H9 (cell line): ENCODE measurements around the gene GPD1. TPM values are rescaled to one million over a fixed set of nuclear protein-coding genes. Genes with fewer than 3 reads are reported as not detected.

Source experiments
- DNase-seq: peaks from one replicate; pipeline ENCODE4 v3.0.0-alpha.2; 2017
- H2AFZ ChIP-seq: one replicate; pipeline ENCODE4 v1.6.1; 2013; ENCODE audit warnings: mild to moderate bottlenecking, low read length, control low read depth, moderate library complexity
- H2AK5ac ChIP-seq: 2 replicates; pipeline ENCODE4 v1.6.1; 2013; ENCODE audit warnings: low read length, control low read depth, mixed read lengths; ENCODE audit not compliant: insufficient read length
- H2BK120ac ChIP-seq: one replicate; pipeline ENCODE4 v1.6.1; 2013; ENCODE audit warnings: low read depth, mild to moderate bottlenecking, low read length, control low read depth, inconsistent platforms; ENCODE audit not compliant: poor library complexity, severe bottlenecking
- H2BK12ac ChIP-seq: 2 replicates; pipeline ENCODE4 v1.6.1; 2013; ENCODE audit warnings: low read length, control low read depth, mixed read lengths, low read depth; ENCODE audit not compliant: insufficient read length
- H2BK15ac ChIP-seq: 2 replicates; pipeline ENCODE4 v1.6.1; 2013; ENCODE audit warnings: low read depth, low read length, control low read depth
- H2BK20ac ChIP-seq: one replicate; pipeline ENCODE4 v1.6.1; 2013; ENCODE audit warnings: low read depth, mild to moderate bottlenecking, low read length, control low read depth, inconsistent platforms; ENCODE audit not compliant: poor library complexity, severe bottlenecking
- H2BK5ac ChIP-seq: 2 replicates; pipeline ENCODE4 v1.6.1; 2013; ENCODE audit warnings: low read length, control low read depth, mixed read lengths; ENCODE audit not compliant: insufficient read length
- H3K14ac ChIP-seq: 2 replicates; pipeline ENCODE4 v1.6.1; 2013; ENCODE audit warnings: low read length, control low read depth; ENCODE audit not compliant: insufficient read depth
- H3K18ac ChIP-seq: 2 replicates; pipeline ENCODE4 v1.6.1; 2013; ENCODE audit warnings: low read depth, mild to moderate bottlenecking, mixed read lengths, low read length, control low read depth; ENCODE audit not compliant: insufficient read length
- H3K23ac ChIP-seq: 2 replicates; pipeline ENCODE4 v1.6.1; 2013; ENCODE audit warnings: low read length, control low read depth, mixed read lengths, low read depth; ENCODE audit not compliant: insufficient read length
- H3K23me2 ChIP-seq: 2 replicates; pipeline ENCODE4 v1.6.1; 2013; ENCODE audit warnings: low read depth, mild to moderate bottlenecking, mixed read lengths, low read length, control low read depth; ENCODE audit not compliant: insufficient read length, poor library complexity, severe bottlenecking
- H3K27ac ChIP-seq: 2 replicates; pipeline ENCODE4 v1.5.1; 2013; ENCODE audit warnings: low read length, control low read depth, mixed read lengths, low read depth; ENCODE audit not compliant: insufficient read length
- H3K27me3 ChIP-seq: 2 replicates; pipeline ENCODE4 v1.6.1; 2013; ENCODE audit warnings: low read length, control low read depth, inconsistent platforms; ENCODE audit not compliant: insufficient read depth
- H3K4ac ChIP-seq: 2 replicates; pipeline ENCODE4 v1.6.1; 2013; ENCODE audit warnings: low read depth, mild to moderate bottlenecking, control low read depth, inconsistent platforms, low read length, moderate library complexity
- H3K4me1 ChIP-seq: 2 replicates; pipeline ENCODE4 v1.6.1; 2013; ENCODE audit warnings: low read length, control low read depth, inconsistent platforms; ENCODE audit not compliant: insufficient read depth
- H3K4me2 ChIP-seq: 2 replicates; pipeline ENCODE4 v1.6.1; 2013; ENCODE audit warnings: low read length, control low read depth, mixed read lengths; ENCODE audit not compliant: insufficient read length, insufficient read depth
- H3K56ac ChIP-seq: 2 replicates; pipeline ENCODE4 v1.6.1; 2013; ENCODE audit warnings: low read depth, mild to moderate bottlenecking, mixed read lengths, low read length, control low read depth; ENCODE audit not compliant: insufficient read length
- H3K79me1 ChIP-seq: 2 replicates; pipeline ENCODE4 v1.6.1; 2013; ENCODE audit warnings: low read depth, mild to moderate bottlenecking, moderate library complexity, low read length, control low read depth, inconsistent platforms; ENCODE audit not compliant: insufficient read depth, poor library complexity, severe bottlenecking
- H3K79me2 ChIP-seq: 2 replicates; pipeline ENCODE4 v1.6.1; 2013; ENCODE audit warnings: low read length, control low read depth, inconsistent platforms; ENCODE audit not compliant: insufficient read depth
- H3K9ac ChIP-seq: 2 replicates; pipeline ENCODE4 v1.6.1; 2013; ENCODE audit warnings: low read length, control low read depth, mixed read lengths; ENCODE audit not compliant: insufficient read length; ENCODE audit errors: extremely low read depth
- H3K9me3 ChIP-seq: one replicate; pipeline ENCODE4 v1.6.1; 2013; ENCODE audit warnings: low read depth, low read length, inconsistent platforms; ENCODE audit not compliant: control insufficient read depth
- H3T11ph ChIP-seq: one replicate; pipeline ENCODE4 v1.6.1; 2013; ENCODE audit warnings: mild to moderate bottlenecking, low read length, control low read depth, inconsistent platforms
- H4K20me1 ChIP-seq: one replicate; pipeline ENCODE4 v1.6.1; 2013; ENCODE audit not compliant: control insufficient read depth, insufficient read length, insufficient read depth
- H4K5ac ChIP-seq: 2 replicates; pipeline ENCODE4 v1.6.1; 2013; ENCODE audit warnings: low read depth, mild to moderate bottlenecking, mixed read lengths, low read length, control low read depth; ENCODE audit not compliant: insufficient read length
- H4K8ac ChIP-seq: replicated peaks from 2 replicates; pipeline ENCODE4 v1.6.1; 2013; ENCODE audit warnings: low read length, control low read depth, mixed read lengths, low read depth; ENCODE audit not compliant: insufficient read length
- H4K91ac ChIP-seq: 2 replicates; pipeline ENCODE4 v1.6.1; 2013; ENCODE audit warnings: low read depth, mild to moderate bottlenecking, moderate library complexity, mixed read lengths, low read length, control low read depth; ENCODE audit not compliant: insufficient read length
- H3K27ac Mint-ChIP-seq, 3 experiments: 2 replicates in 2 of 3; 3 replicates in 1 of 3; pipeline ENCODE4 v1.8.0; 2020 to 2021; ENCODE audit warnings: mixed read lengths in 3 of 3, mild to moderate bottlenecking in 1 of 3, moderate library complexity in 1 of 3
- H3K27me3 Mint-ChIP-seq: 2 replicates; pipeline ENCODE4 v1.8.0; 2021; ENCODE audit warnings: low read depth, mild to moderate bottlenecking, moderate library complexity, mixed read lengths
- H3K36me3 Mint-ChIP-seq, 3 experiments: 2 replicates in 2 of 3; 3 replicates in 1 of 3; pipeline ENCODE4 v1.8.0; 2020 to 2021; ENCODE audit warnings: low read depth in 3 of 3, mixed read lengths in 3 of 3; ENCODE audit not compliant: insufficient read depth in 1 of 3
- H3K4me1 Mint-ChIP-seq, 2 experiments: 2 replicates each; pipeline ENCODE4 v1.8.0; 2020; ENCODE audit warnings: mixed read lengths in 2 of 2
- H3K4me3 Mint-ChIP-seq, 2 experiments: 2 replicates in 1 of 2; 3 replicates in 1 of 2; pipeline ENCODE4 v1.8.0; 2020 to 2021; ENCODE audit warnings: mild to moderate bottlenecking in 2 of 2, mixed read lengths in 2 of 2, moderate library complexity in 1 of 2
- H3K9me3 Mint-ChIP-seq, 2 experiments: 2 replicates in 1 of 2; 3 replicates in 1 of 2; pipeline ENCODE4 v1.8.0; 2020; ENCODE audit warnings: mild to moderate bottlenecking in 2 of 2, mixed read lengths in 2 of 2, moderate library complexity in 1 of 2
- WGBS: extraction: QIAGEN DNeasy Blood & Tissue Kit; methylation state at CpG from one replicate; pipeline ENCODE4 v1.1.7; 2013; ENCODE audit warnings: missing lambda C conversion rate, low lambda C conversion rate, mixed read lengths; ENCODE audit not compliant: insufficient read length; ENCODE audit errors: extremely low coverage; 5-methylcytosine and 5-hydroxymethylcytosine counted together
- total RNA-seq: library from RNA; stranded (reverse); gene quantifications from 2 replicates; pipeline ENCODE4 v1.2.1, GENCODE V29; 2021
- TF ChIP-seq, protein P1 (sequence below): fragments of 200-600 bp; sonication (generic); conservative IDR thresholded peaks from 3 replicates; pipeline ENCODE4 v1.8.0; 2021; ENCODE audit warnings: antibody characterized with exemption, mild to moderate bottlenecking

GPD1 gene
- total RNA-seq, 1 experiment from 2014 or later: 0.70 TPM

DNA sequence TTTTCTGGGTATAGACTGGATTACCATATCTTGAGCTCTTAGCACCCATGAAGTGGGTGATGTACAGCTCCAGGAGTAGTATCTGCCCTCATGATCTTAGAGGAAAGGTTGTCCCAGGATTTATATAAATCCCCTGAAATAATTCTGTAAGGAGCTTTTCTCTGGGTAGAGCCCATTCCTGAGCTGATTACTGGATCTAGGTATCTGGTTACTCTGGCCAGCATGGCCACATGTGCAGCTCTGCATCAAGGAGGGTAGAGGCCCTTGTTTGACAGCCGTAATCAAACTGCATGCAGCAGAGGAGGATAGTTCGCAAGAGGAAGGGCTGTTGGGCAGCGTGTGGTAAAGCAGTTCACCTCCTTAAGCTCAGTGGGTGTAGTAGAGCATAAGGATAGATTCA lies 16.7 kb downstream of the GPD1 start:
- Histone ChIP-seq H3K4ac (no peak overlapping the region), H4K91ac (no peak overlapping the region), H2BK120ac (no peak overlapping the region), H4K8ac (no peak overlapping the region), H2BK20ac (no peak overlapping the region), H2BK5ac (no peak overlapping the region), H3K27me3 (no peaks in the 10 kb centered on the region), H4K20me1 (no peaks in the 10 kb centered on the region), H2AFZ (no peak overlapping the region), H3K9me3 (no peaks in the 10 kb centered on the region), H2AK5ac (no peak overlapping the region), H2BK15ac (no peak overlapping the region), H3K23me2 (no peaks in the 10 kb centered on the region), H2BK12ac (no peak overlapping the region), H3T11ph (no peak overlapping the region), H3K4me1 (no peaks in the 10 kb centered on the region), H4K5ac (no peak overlapping the region), H3K18ac (no peak overlapping the region), H3K4me2 (no peak overlapping the region), H3K27ac (no peak overlapping the region), H3K56ac (no peak overlapping the region), H3K9ac (no peak overlapping the region), H3K79me1 (peaks cover 3% of the 10 kb centered on the region), H3K79me2 (no peaks in the 10 kb centered on the region), H3K23ac (no peak overlapping the region), H3K14ac (no peak overlapping the region)
- DNase-seq: no peak
- H3K36me3 Mint-ChIP-seq: peaks cover 2 to 25% (median 9%) of the 10 kb centered on the region in 3 experiments; a peak in 5 of 7 replicates
- no peaks in the 10 kb centered on the region for H3K9me3 Mint-ChIP-seq
- TF ChIP-seq, protein P1, sequence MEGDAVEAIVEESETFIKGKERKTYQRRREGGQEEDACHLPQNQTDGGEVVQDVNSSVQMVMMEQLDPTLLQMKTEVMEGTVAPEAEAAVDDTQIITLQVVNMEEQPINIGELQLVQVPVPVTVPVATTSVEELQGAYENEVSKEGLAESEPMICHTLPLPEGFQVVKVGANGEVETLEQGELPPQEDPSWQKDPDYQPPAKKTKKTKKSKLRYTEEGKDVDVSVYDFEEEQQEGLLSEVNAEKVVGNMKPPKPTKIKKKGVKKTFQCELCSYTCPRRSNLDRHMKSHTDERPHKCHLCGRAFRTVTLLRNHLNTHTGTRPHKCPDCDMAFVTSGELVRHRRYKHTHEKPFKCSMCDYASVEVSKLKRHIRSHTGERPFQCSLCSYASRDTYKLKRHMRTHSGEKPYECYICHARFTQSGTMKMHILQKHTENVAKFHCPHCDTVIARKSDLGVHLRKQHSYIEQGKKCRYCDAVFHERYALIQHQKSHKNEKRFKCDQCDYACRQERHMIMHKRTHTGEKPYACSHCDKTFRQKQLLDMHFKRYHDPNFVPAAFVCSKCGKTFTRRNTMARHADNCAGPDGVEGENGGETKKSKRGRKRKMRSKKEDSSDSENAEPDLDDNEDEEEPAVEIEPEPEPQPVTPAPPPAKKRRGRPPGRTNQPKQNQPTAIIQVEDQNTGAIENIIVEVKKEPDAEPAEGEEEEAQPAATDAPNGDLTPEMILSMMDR: no peak
- no peak overlapping the region; a peak in 1 of 7 replicates for H3K27ac Mint-ChIP-seq
- no peaks in the 10 kb centered on the region for H3K27me3 Mint-ChIP-seq
- H3K4me1 Mint-ChIP-seq: no peaks in the 10 kb centered on the region
- no CpG with 5 or more reads among the region's 3 CpGs for WGBS
- H3K4me3 Mint-ChIP-seq: no peak overlapping the region
